Measurements from ENCODE around the gene GLT1D1.

GLT1D1 gene

GRCh38 chr12:128808651-128809050 lies 44.6 kb upstream of the GLT1D1 start:
- no peaks in the 10 kb centered on the region for H3K27me3 Mint-ChIP-seq (ENCODE audit: low read depth, poor library complexity)
- peak overlapping the region; percentile 8 for H3K27ac Mint-ChIP-seq
- no peak overlapping the region for H3K4me3 Mint-ChIP-seq
- no peak for TF ChIP-seq CTCF (IDR thresholded peaks at IDR 0.05)
- no peak for DNase-seq
- peaks cover 24% of the 10 kb centered on the region for H3K4me1 Mint-ChIP-seq
- peaks cover 13% of the 10 kb centered on the region for H3K9me3 Mint-ChIP-seq
- peaks cover 70% of the 10 kb centered on the region for H3K36me3 Mint-ChIP-seq (ENCODE audit: low read depth)

GRCh38 chr12:128810182-128811127 lies 42.8 kb upstream of the GLT1D1 start:
- Mint-ChIP-seq H3K36me3 (ENCODE audit: low read depth) (peaks cover 69% of the 10 kb centered on the region), H3K4me1 (peaks cover 24% of the 10 kb centered on the region), H3K9me3 (no peaks in the 10 kb centered on the region), H3K4me3 (no peak overlapping the region), H3K27me3 (ENCODE audit: low read depth, poor library complexity) (no peaks in the 10 kb centered on the region), H3K27ac (peak overlapping the region; percentile 57)
- DNase-seq = no peak
- no peak for TF ChIP-seq CTCF (IDR thresholded peaks at IDR 0.05)

- H3K9me3 Mint-ChIP-seq = no peaks in the 10 kb centered on the region
- peak overlapping the region; percentile 27 for H3K27ac Mint-ChIP-seq
- TF ChIP-seq CTCF (IDR thresholded peaks at IDR 0.05) = no peak
- DNase-seq = no peak
- H3K4me3 Mint-ChIP-seq = no peak overlapping the region
- H3K4me1 Mint-ChIP-seq = peaks cover 24% of the 10 kb centered on the region
- H3K27me3 Mint-ChIP-seq (ENCODE audit: low read depth, poor library complexity) = no peaks in the 10 kb centered on the region
- peaks cover 62% of the 10 kb centered on the region for H3K36me3 Mint-ChIP-seq (ENCODE audit: low read depth)
Observed at GRCh38 chr12:128811806-128812205, 41.5 kb upstream of the GLT1D1 start.

GRCh38 chr12:128813392-128813791 lies 39.9 kb upstream of the GLT1D1 start:
- H3K36me3 Mint-ChIP-seq (ENCODE audit: low read depth) = peaks cover 53% of the 10 kb centered on the region
- H3K9me3 Mint-ChIP-seq = no peaks in the 10 kb centered on the region
- no peak overlapping the region for H3K27ac Mint-ChIP-seq
- no peaks in the 10 kb centered on the region for H3K27me3 Mint-ChIP-seq (ENCODE audit: low read depth, poor library complexity)
- no peak for DNase-seq
- H3K4me1 Mint-ChIP-seq = peaks cover 40% of the 10 kb centered on the region
- no peak for TF ChIP-seq CTCF (IDR thresholded peaks at IDR 0.05)
- no peak overlapping the region for H3K4me3 Mint-ChIP-seq

- H3K36me3 Mint-ChIP-seq (ENCODE audit: low read depth) = peaks cover 49% of the 10 kb centered on the region
- H3K4me3 Mint-ChIP-seq = no peak overlapping the region
- H3K4me1 Mint-ChIP-seq = peaks cover 45% of the 10 kb centered on the region
- no peak for TF ChIP-seq CTCF (IDR thresholded peaks at IDR 0.05)
- H3K27ac Mint-ChIP-seq = no peak overlapping the region
- DNase-seq = no peak
- H3K27me3 Mint-ChIP-seq (ENCODE audit: low read depth, poor library complexity) = no peaks in the 10 kb centered on the region
- H3K9me3 Mint-ChIP-seq = no peaks in the 10 kb centered on the region
Observed at GRCh38 chr12:128813883-128814282, 39.4 kb upstream of the GLT1D1 start.

Measured in nephron progenitor cell (in vitro differentiated cells).